ENCODE data around the gene TRMT61A.
"Not testable (repeated sequence)": the region's sequence is repeated elsewhere in the genome, so short reads cannot be mapped to it uniquely, and the experiment has no call there.

TRMT61A gene

DNA sequence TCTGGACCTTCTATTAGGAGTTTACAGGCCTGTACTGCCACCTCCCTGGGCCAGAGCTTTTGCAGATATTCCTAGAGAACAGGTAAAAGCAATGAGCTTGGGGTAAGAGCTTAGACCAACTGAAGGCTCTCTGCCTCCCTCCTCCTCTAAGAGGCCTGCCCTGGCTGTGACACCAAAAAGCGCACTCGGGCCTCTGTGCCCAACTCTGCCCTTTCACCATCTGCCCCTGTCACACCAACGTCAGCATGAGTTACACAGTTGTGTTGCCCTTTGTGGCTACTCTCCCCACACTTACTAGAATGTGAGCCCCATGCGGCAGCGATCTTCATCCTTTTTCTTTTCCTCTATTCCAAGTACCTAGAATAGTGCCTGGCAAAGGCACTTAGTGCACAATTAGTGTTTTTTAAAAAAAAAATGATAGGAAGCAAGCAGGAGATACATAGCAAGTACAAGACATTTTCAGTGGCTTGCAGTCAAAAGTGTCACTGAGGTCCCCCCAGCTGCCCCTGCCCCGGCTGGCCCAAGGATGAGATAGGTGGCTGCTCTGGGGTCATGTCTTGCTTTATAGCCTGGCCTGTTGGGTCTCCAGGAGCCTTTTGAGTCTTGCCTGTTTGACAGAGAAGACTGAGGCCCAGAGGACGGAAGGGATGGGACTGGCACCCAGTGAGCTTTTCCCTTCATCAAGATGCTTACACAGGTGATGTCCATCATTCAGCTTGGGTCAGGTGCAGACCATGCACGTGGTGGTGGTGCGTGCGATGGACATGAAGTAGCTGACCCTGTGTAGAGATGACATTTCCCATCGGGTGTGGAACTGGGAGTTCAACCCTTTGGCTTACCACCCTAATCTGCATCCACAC is 18.9 kb upstream of the TRMT61A start:
- no peak for DNase-seq

DNA sequence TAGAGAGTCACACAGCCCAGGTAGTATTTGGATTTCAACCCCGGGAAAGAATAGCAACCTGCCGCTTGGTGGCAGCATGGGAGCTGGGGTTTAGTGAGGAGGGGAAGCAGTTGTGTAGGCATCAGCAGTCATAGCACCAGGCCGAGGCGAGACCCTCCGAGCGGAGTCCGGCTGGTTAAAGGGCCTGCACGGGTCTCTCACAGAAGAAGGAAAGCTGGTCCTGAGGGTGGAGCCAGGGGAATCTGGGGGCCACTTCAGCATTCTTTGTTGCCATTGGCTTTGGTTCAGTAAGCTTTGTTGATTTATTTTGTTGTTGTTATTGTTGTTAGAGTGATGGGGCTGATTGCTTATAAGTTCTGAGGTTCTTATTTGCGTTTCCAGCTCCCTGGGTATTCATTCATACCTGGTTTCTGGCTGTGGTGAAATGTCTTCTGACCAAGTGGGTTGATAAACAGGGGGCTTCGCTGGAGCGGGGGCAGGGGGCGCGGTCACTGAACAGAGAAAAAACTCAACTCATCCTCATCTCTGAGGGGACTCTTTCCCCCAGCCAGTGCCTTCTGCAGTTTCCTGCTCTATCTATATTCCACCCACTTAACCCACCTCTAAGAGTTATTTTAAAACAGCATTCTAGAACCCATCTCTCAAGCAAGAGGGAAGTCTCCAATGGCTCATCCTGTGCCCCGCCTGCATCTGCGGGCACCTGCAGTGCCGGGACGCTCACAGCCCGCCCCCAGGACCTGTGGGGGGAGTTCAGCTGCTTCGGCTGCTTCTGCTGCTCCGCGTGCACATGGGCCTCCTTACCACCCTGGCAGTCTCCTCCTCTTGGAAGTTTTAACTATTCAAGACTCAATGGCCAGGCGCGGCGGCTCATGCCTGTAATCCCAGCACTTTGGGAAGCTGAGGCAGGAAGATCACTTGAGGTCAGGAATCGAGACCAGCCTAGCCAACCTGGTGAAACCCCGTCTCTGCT is 18.0 kb upstream of the TRMT61A start:
- no peak for DNase-seq

DNA sequence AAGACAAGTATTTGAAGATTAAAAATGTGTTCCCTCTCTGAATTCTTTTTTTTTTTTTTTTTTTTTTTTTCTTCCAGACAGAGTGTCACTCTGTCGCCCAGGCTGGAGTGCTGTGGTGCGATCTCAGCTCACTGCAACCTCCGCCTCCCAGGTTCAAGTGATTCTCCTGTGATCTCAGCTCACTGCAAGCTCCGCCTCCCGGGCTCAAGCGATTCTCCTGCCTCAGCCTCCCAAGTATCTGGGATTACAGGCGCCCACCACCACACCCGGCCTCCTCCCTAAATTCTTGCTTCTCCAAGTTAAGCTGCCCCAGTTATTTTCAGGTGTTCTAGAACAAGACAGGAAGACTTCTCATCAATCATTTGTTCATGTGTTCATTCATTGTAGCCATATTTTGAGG is 16.8 kb upstream of the TRMT61A start:
- not testable (repeated sequence) for DNase-seq

DNA sequence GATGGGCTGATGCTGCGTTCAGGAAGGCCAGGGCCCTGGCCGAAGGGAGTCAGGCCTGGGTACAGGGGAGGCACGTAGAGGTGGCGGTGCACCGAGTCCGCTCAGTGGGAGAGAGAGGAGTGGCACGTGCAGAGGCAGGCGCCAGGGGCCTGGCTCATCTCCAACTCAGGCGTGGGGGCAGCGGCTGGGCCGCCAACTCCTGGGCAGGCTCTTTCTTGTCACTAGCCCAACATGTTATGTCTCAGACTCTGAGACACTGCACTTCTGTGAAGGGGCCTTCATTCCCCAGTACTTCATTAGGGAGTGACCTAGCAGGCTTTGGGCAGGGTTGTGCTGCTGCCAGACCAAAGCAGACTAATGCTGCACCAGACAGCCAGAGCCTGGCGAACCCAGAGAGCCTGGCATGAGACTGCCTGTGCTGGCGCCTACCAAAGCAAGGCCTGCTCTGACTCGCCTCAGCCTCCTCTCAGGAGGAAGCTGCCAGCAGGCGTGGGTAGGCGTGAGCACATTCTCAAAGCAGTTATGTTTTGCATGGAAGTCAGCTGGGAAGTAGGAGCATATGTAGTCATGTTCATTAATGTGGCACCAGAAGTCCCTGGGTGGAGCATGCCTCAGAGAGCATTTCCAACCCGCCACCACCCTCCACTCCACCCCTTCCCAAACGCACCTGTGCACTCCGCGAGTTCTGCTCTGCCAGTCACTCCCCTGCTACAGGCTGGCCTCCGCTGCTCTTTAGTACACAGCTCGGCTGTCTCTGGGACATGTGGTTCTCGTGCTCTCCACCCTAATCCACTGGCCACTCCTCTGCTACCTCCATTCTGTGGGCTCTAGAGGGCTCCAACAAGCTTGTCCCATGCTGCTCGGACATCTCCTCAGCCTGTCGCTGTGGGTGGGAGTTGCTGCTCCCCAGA is 16.0 kb upstream of the TRMT61A start:
- DNase-seq = no peak

DNA sequence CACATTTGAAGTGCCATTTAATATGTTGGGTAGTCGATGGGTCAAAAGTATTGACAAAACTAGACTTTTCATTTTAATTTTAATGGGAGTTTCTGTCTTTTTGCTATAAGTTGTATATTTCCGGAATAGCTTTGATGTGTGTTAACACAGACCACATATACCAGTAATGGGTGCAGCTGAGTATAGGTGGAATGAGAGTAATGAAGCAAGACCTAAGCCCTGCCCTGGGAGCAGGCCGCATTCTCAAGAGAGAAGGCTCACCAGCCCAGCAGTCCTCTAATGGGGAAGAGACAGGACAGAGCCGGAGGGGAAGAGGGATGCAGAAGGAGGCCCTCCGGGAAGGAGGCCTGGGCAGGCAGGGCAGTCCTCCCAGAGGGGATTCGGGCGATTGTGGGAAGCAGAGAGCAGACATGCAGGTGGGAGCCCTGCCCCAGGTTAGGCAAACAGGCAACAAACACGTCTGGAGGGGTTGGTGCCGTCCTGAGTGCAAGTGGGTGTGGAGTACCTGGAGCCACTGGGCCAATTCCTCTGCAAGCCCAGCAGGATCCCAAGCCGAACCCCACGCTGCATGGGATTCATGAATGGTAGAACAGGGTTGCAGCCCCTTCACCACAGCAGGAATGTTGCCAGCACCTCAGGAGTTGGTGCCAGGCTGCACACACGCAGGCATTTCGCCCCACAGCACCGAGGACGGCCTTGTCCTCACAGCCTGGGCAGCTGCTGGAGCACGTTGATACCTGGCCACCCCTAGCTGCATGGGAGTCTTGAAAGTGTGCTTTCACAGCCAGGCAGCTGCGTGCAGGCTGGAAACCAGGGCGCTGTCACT is 14.2 kb upstream of the TRMT61A start:
- DNase-seq = no peak

DNA sequence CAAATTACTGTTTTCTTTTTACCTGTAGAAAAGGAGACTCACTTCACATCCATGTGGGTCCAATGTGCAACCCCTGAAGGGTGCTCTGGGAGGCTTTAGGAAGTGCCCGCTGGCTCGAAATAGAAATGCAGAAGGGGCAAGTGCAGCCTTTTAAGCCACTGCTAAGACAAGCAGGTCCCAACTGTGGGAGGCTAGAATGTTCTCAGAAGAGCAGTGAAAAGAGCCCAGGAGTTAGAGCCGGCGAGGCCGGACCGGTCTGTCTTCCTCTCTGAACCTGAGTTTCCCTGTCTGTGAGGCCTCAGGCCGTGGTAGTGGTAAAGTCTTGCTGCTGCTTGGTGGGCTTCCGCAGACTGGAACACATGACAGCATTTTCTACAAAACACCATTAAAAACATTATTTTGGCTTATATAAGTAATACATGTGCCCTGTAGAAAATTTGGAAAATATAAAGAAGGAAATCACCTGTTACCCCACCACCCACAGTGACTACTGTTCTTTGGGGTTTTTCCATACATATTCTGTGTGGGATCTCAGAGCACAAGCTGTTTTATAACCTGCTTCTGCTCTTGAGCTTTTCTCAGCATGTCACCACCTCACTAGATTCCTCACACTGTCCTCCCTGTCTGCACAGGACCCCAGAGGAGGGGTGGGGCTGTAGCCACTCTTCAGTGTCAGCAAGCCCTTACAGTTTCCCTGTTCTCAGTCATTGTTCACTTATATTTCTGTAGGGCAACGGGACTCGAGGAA is 12.4 kb upstream of the TRMT61A start:
- no peak for DNase-seq

DNA sequence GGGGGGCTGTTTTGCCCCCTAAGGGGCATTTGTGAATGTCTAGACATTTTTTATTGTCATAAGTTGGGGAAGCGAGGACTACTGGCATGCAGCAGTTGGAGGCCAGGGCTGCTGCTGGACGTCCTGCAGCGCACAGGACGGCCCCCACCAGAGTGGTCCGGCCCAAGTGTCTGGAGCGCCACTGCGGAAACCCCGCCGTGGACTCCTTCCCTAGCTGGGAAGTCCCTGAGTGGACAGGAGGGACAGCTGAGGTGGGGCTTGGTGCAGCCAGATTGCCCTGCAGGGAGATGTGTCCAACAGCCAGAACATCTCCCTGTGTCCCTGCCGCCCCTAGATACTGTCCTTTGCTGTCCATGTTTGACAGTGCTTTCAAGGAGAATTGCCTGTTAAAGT is 11.8 kb upstream of the TRMT61A start:
- DNase-seq = no peak

DNA sequence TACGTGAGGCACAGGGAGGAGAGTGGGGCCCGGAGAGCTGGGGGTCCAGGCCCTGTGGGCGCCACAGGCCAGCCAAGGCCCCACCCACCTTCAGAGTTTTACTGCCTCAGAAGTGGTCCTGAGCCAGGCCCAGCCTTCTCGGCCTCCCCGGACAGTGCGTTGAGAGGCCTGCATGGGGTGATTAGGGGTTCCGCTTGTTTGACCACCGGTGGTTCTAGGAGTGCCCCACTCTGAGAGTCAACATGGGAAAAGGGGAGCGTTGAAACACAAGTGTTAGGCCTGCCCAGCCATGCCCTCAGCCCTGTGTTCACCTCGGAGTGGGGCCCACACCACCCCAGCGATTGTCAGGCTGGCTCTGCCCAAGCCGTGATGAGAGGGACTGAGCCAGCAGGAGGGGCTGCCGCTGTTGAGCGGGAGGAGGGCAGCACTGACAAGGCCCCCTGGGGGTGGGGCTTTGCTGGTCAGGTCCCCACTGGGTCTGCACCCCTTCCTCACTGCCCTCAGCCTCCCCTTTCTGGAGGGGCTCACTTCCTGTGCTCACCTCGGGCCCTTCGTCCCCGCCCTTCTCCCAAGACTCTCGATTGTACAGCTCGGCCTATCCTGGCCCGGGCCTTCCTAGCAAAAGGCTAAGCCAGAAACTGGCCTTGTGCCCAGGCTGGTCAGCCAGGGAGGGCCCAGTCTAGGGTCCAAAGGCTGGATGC is 11.1 kb upstream of the TRMT61A start:
- no peak for DNase-seq

DNA sequence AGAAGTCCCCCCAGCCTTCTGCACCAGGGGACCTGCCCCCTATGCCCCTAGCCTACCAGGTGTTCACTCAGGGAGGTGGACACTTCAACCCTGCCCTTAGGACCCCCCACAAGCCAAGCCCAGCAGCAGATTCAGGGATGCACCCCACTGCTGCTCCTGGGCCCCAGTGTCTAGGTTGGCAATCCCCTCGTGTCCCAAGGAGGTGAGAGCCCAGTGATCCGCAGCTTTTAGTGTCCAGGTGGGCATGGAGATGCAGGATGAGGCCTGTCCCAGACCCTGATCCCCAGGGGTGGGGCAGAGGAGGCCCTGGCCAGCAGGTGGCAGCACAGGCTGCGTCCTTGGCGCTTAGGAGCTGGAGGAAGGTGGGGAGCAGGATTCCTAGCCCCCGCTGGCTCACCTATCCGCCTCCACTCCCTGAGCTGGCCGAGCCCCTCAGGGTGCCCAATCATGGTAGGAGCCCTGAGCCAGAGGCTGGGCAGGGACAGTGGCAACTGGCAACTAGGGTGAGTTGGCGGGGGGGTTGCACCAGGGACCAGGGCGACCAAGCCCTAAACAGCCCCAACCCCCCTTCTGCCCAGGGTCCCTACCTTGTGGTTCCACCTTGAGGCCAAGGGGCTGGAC is 10.5 kb upstream of the TRMT61A start:
- peak; percentile 62 for DNase-seq

DNA sequence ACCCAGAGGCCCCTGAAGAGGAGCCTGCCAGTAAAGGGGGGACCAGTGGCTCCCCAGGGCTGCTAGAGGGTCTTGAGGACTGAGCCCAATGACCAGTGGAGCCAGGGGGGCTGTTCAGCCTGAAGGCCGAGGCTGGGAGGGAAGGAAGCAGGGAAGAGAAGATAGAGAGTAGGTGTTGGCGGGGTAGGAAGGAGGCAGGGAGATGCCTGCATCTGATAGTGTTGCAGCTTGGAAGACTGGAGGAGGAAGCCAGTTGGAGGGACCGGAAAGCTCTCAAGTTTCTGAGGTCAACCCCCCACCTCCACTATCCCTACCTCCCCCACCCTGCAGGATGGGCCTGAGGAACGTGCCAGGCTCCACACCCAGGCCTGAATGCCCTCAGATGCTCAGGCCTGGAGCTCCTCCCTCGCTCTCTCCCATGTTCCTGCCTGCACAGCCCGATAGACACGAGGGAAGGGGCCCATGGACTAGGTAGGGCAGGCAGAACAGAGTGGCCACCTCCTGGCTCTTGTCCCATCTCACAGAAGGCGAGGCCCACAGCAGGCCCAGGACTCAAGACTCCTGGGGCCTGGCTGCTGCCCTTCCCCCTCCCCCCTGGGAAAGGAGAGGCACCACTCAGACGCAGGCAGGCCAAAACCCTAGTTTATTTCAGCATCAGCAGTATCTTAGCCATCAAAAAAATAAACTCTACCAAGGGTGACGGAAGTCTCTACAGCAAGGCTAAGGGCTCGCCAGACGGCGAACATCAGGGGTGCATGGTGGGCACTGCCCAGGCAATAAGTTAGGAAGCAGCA is 9.8 kb upstream of the TRMT61A start:
- DNase-seq = no peak

DNA sequence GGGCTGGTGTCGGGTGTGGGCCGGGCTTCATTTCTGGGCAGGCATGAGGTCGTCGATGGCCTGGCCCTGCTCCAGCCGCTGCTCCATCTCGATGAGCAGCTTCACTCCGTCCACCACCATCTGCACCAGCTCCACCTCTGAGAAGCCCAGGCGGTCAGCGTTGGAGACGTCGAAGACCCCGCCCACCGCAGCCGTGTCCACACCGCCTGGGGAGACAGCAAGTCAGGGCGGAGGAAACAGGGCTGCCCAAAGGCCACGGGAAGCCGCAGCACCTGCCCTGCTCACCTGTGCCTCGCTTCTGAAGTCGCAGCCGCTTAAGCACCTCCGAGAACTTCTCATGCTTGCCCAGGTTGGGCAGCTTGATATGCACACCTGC is 9.2 kb upstream of the TRMT61A start:
- DNase-seq = no peak

DNA sequence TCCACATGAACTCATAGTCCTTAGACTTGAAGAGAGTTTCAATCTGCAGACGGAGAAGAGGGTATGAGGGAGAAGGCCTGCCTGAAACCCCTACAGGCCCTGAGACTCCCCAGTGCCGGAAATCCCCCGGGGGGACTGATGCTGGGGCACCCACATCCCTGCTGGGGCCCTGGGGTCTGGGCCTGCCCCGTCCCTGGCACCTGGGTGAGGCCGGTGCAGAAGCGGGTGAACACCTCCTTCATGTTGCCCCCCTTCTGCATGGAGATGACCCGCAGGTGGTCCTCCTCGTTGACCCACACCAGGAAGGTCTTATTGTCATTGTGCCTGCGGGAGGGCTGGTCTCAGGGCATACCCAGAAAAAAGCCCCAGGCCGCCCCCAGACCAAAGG is 8.7 kb upstream of the TRMT61A start:
- no peak for DNase-seq

DNA sequence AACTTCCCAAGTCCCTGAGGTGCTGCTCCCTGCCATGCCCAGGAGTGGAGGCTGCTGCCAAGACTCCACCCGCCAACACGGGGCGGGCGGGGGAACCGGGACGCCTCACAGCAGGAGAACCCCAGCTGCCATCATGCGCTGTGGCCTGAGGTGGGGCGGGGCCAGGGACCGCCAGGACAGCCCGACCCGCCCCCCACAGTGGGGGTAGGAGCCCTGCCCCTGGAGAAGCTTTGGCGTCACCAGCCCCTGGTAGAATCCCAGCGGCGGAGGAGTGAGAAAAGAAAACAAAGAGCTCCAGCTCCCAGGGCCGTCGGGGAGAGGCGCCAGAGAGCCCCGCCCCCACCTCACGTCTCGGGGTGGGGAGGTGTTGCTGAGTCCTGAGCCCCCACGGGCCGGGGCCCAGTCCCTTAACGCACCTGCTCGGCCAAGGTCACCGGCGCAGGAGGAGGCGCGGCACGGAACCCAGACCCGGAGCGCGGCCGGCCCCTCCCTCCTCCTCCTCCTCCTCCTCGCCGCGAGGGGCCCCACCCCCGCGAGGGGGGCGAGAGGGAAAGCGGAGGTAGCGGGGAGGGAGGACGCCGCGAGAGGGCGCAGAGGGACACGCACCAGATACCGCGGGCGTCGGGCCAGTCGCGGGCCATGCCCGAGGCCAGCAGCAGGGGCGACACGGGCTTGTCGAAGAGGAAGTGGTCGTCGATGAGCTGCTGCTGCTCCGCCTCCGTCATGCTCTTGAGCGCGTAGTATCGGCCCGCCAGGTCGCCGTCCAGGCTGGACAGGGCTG is 8.1 kb upstream of the TRMT61A start:
- peak; percentile 64 for DNase-seq

DNA sequence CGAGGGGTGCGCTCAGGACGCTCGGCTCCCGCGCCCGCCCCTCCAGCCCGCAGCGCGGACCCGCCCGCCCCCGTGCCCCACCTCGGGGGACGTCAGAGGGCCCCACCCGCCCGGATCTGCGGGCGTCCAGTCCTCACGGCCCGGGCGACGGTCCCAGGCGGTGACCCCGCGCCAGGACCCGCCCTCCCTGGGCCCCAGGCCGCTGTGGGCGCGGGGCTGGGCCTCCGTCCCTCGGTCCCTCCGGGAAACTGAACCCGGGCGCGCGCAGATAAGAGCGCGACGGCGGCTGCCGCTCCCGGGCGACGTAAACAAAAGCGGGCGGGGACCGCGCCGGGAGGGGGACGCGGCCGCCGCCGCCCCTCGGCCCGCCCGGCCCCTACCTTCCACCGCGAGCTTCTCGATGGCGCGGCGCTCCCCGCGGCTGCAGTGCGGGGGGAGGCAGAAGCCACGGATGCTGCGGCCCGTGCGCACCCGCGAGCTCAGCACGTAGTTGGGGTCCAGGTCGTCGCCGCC is 7.5 kb upstream of the TRMT61A start:
- no peak for DNase-seq

DNA sequence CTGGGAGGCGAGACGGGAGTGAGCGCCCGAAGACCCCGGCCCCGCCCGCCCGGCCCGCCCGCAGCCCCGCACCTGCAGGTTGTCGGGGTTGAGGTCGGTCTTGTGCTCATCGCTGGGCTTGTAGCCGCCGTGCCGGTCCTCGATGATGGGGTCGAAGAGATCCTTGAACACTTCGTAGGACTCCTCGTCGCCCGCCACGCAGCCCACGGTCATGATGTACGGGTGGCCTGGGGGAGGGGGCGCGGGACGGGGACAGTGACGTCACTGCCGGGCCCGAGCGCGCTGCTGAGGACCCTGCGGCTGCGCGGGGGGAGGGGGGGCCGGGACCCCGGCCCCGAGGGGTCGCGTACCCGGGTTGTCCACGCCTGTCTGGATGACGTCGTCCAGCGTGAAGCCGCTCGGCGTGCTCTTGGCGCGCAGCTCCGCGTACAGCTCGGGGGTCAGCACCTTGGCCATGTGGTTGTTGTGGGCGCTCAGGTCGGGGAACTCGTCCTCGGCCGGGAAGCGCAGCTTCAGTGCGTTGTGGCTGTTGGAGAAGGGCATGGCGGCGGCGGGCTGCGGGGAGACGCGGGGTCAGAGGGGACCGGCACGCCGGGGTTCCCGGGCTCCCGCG is 6.9 kb upstream of the TRMT61A start:
- no peak for DNase-seq

DNA sequence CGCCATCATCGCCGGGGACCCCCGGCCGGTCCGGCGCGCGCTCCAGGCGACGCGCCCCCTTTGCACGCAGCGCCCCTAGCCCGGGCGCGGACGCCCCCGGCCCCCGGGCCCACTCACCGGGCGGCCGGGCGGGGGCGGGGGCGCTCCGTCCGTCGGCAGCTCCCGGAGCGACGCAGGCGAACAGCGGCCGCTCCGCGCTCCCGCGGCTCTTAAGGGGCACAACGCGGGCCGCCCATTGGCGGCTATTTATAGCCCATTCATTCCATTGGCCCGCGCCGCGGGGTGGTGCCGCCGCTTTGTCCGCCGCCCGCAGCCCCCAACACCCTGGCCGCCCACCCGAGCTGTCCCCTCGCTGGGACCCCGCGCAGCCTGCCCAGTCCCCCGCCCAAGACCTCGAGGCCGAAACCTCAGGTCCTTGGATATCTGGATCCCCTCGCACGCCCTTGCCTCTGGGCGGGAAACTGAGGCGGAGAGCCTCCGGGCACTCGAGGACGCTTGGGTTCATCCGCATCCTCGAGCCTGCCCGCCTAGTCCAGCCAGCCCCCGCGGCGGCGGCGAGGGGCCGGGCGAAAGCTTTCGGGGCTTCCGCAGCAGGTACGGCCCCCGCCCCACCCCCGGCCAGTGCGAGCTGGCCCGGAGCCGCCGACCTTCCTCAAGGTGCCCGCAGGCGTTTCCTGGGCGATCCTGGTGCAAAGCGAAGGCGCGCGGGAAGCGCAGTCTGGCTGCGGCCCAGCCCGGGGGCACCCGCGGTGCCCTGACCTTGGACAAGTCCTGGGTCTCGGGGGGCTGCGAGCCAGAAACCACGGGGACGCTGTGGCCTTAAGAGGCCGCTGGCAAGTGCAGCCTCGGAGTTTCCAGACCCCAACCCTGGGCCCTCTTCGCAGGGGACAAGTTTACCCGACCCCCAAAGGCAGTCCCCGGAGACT is 6.1 kb upstream of the TRMT61A start, which contains the start of gene CKB:
CKB (minus strand) TSS at position 182 of the 926 bp plus-strand sequence. CDS start 337 bp downstream, outside the sequence.
- no peak for DNase-seq
